Activated T-helper 2 cell treated with anti-CD3 and anti-CD28 coated beads, Interferon-gamma antibody, Interleukin-2, Interleukin-4, amounts not matched to agents 10 μg/mL and 5 μg/mL and 100 μg/mL, durations not matched to agents 14 hours and 24 hours and 36 hours (primary cell): Measurements from ENCODE around the gene SH3RF1. TPM values are rescaled to one million over a fixed set of nuclear protein-coding genes. Genes with fewer than 3 reads are reported as not detected.

Experiments
- DNase-seq: peaks from one replicate; pipeline ENCODE4 v3.0.0; 2021; ENCODE audit warnings: low spot score
- H3K27ac Mint-ChIP-seq: one replicate; pipeline ENCODE4 v1.8.0; 2021; ENCODE audit warnings: mixed read lengths
- H3K27me3 Mint-ChIP-seq: one replicate; pipeline ENCODE4 v1.8.0; 2021; ENCODE audit warnings: low read depth, mixed read lengths
- H3K36me3 Mint-ChIP-seq: one replicate; pipeline ENCODE4 v1.8.0; 2021; ENCODE audit warnings: low read depth, mixed read lengths
- H3K4me1 Mint-ChIP-seq: one replicate; pipeline ENCODE4 v1.8.0; 2021; ENCODE audit warnings: low read depth, mixed read lengths
- H3K4me3 Mint-ChIP-seq: one replicate; pipeline ENCODE4 v1.8.0; 2021; ENCODE audit warnings: low read depth, mild to moderate bottlenecking, moderate library complexity, mixed read lengths
- H3K9me3 Mint-ChIP-seq: one replicate; pipeline ENCODE4 v1.8.0; 2021; ENCODE audit warnings: mixed read lengths
- intact Hi-C: fragments of 100-400 bp; cut with micrococcal nuclease; formaldehyde crosslinking; loops from one replicate; pipeline ENCODE4 v1.15.1; 2023
- total RNA-seq: library from RNA; stranded (reverse); gene quantifications from 2 replicates; pipeline ENCODE4 v1.2.3, GENCODE V29; 2022

SH3RF1 gene
- total RNA-seq, 1 donor from 2014 or later, result 1.1 TPM

GRCh38 chr4:169133932-169134331 is 136.8 kb downstream of the SH3RF1 start:
- no peak for DNase-seq
- no peaks in the 10 kb centered on the region for H3K9me3 Mint-ChIP-seq
- H3K4me1 Mint-ChIP-seq, result no peaks in the 10 kb centered on the region
- intact Hi-C loops, result no loop called here
- H3K4me3 Mint-ChIP-seq, result no peak overlapping the region
- H3K36me3 Mint-ChIP-seq, result no peaks in the 10 kb centered on the region
- peaks cover 3% of the 10 kb centered on the region for H3K27me3 Mint-ChIP-seq
- no peak overlapping the region for H3K27ac Mint-ChIP-seq

- intact Hi-C loops, result no loop called here
- Mint-ChIP-seq H3K36me3 (no peaks in the 10 kb centered on the region), H3K27me3 (peaks cover 3% of the 10 kb centered on the region), H3K4me1 (no peaks in the 10 kb centered on the region), H3K9me3 (no peaks in the 10 kb centered on the region), H3K27ac (no peak overlapping the region), H3K4me3 (no peak overlapping the region)
- DNase-seq, result no peak
Measured at GRCh38 chr4:169132561-169133305, 138.0 kb downstream of the SH3RF1 start.

GRCh38 chr4:169131556-169132208 is 139.1 kb downstream of the SH3RF1 start:
- intact Hi-C loops, result no loop called here
- Mint-ChIP-seq H3K36me3 (no peaks in the 10 kb centered on the region), H3K4me1 (no peaks in the 10 kb centered on the region), H3K27ac (no peak overlapping the region), H3K4me3 (no peak overlapping the region), H3K27me3 (peaks cover 3% of the 10 kb centered on the region), H3K9me3 (no peaks in the 10 kb centered on the region)
- no peak for DNase-seq

GRCh38 chr4:169128902-169129301 is 141.9 kb downstream of the SH3RF1 start:
- no peak overlapping the region for H3K4me3 Mint-ChIP-seq
- no peaks in the 10 kb centered on the region for H3K9me3 Mint-ChIP-seq
- DNase-seq, result no peak
- no peak overlapping the region for H3K27ac Mint-ChIP-seq
- no peaks in the 10 kb centered on the region for H3K36me3 Mint-ChIP-seq
- H3K4me1 Mint-ChIP-seq, result no peaks in the 10 kb centered on the region
- intact Hi-C loops, result no loop called here
- H3K27me3 Mint-ChIP-seq, result no peaks in the 10 kb centered on the region

GRCh38 chr4:169127314-169127713 is 143.4 kb downstream of the SH3RF1 start:
- Mint-ChIP-seq H3K4me1 (no peaks in the 10 kb centered on the region), H3K27me3 (no peaks in the 10 kb centered on the region), H3K36me3 (no peaks in the 10 kb centered on the region), H3K27ac (no peak overlapping the region), H3K9me3 (no peaks in the 10 kb centered on the region), H3K4me3 (no peak overlapping the region)
- intact Hi-C loops, result no loop called here
- no peak for DNase-seq

GRCh38 chr4:169124661-169125060 is 146.1 kb downstream of the SH3RF1 start:
- Mint-ChIP-seq H3K27ac (no peak overlapping the region), H3K36me3 (no peaks in the 10 kb centered on the region), H3K4me3 (no peak overlapping the region), H3K9me3 (no peaks in the 10 kb centered on the region), H3K27me3 (no peaks in the 10 kb centered on the region), H3K4me1 (no peaks in the 10 kb centered on the region)
- intact Hi-C loops, result no loop called here
- DNase-seq, result no peak

GRCh38 chr4:169122422-169122821 is 148.3 kb downstream of the SH3RF1 start:
- DNase-seq, result no peak
- H3K4me3 Mint-ChIP-seq, result no peak overlapping the region
- no peaks in the 10 kb centered on the region for H3K4me1 Mint-ChIP-seq
- no peaks in the 10 kb centered on the region for H3K36me3 Mint-ChIP-seq
- no peaks in the 10 kb centered on the region for H3K9me3 Mint-ChIP-seq
- no peaks in the 10 kb centered on the region for H3K27me3 Mint-ChIP-seq
- intact Hi-C loops, result no loop called here
- H3K27ac Mint-ChIP-seq, result no peak overlapping the region

GRCh38 chr4:169121861-169122382 is 148.8 kb downstream of the SH3RF1 start:
- no peaks in the 10 kb centered on the region for H3K36me3 Mint-ChIP-seq
- H3K27ac Mint-ChIP-seq, result no peak overlapping the region
- no peak for DNase-seq
- no peaks in the 10 kb centered on the region for H3K4me1 Mint-ChIP-seq
- H3K27me3 Mint-ChIP-seq, result no peaks in the 10 kb centered on the region
- H3K4me3 Mint-ChIP-seq, result no peak overlapping the region
- intact Hi-C loops, result no loop called here
- H3K9me3 Mint-ChIP-seq, result no peaks in the 10 kb centered on the region

GRCh38 chr4:169120624-169121023 is 150.1 kb downstream of the SH3RF1 start:
- H3K27me3 Mint-ChIP-seq, result no peaks in the 10 kb centered on the region
- DNase-seq, result no peak
- H3K4me1 Mint-ChIP-seq, result peaks cover 4% of the 10 kb centered on the region
- intact Hi-C loops, result no loop called here
- no peaks in the 10 kb centered on the region for H3K9me3 Mint-ChIP-seq
- no peak overlapping the region for H3K4me3 Mint-ChIP-seq
- H3K36me3 Mint-ChIP-seq, result no peaks in the 10 kb centered on the region
- no peak overlapping the region for H3K27ac Mint-ChIP-seq

GRCh38 chr4:169119536-169119935 is 151.2 kb downstream of the SH3RF1 start:
- no peak for DNase-seq
- Mint-ChIP-seq H3K9me3 (no peaks in the 10 kb centered on the region), H3K36me3 (no peaks in the 10 kb centered on the region), H3K4me1 (peaks cover 5% of the 10 kb centered on the region), H3K27ac (no peak overlapping the region), H3K27me3 (no peaks in the 10 kb centered on the region), H3K4me3 (no peak overlapping the region)
- intact Hi-C loops, result no loop called here

- H3K4me1 Mint-ChIP-seq, result peaks cover 5% of the 10 kb centered on the region
- H3K4me3 Mint-ChIP-seq, result no peak overlapping the region
- H3K27me3 Mint-ChIP-seq, result no peaks in the 10 kb centered on the region
- H3K27ac Mint-ChIP-seq, result no peak overlapping the region
- H3K36me3 Mint-ChIP-seq, result no peaks in the 10 kb centered on the region
- intact Hi-C loops, result no loop called here
- H3K9me3 Mint-ChIP-seq, result no peaks in the 10 kb centered on the region
- no peak for DNase-seq
Measured at GRCh38 chr4:169117591-169118081, 153.1 kb downstream of the SH3RF1 start.

- H3K27me3 Mint-ChIP-seq, result no peaks in the 10 kb centered on the region
- H3K9me3 Mint-ChIP-seq, result no peaks in the 10 kb centered on the region
- intact Hi-C loops, result no loop called here
- no peak overlapping the region for H3K4me3 Mint-ChIP-seq
- H3K27ac Mint-ChIP-seq, result no peak overlapping the region
- DNase-seq, result no peak
- no peaks in the 10 kb centered on the region for H3K36me3 Mint-ChIP-seq
- H3K4me1 Mint-ChIP-seq, result peaks cover 5% of the 10 kb centered on the region
Measured at GRCh38 chr4:169116270-169116901, 154.4 kb downstream of the SH3RF1 start.

GRCh38 chr4:169115897-169116254 is 154.9 kb downstream of the SH3RF1 start:
- DNase-seq, result no peak
- Mint-ChIP-seq H3K4me3 (no peak overlapping the region), H3K9me3 (no peaks in the 10 kb centered on the region), H3K27me3 (no peaks in the 10 kb centered on the region), H3K36me3 (no peaks in the 10 kb centered on the region), H3K4me1 (peaks cover 5% of the 10 kb centered on the region), H3K27ac (no peak overlapping the region)
- intact Hi-C loops, result no loop called here
